Vagina (tissue), 2 donors: ENCODE results near the gene MMEL1. TPM values are rescaled to one million over a fixed set of nuclear protein-coding genes. Genes with fewer than 3 reads are reported as not detected.

Experiments used
- DNase-seq, 2 donors: peaks; one replicate each; pipeline ENCODE4 v3.0.0-alpha.2; 2017; ENCODE audit errors: extremely low spot score in 2 of 2
- H3K27ac ChIP-seq: fragments of 200-600 bp; sonication (generic); one replicate; pipeline ENCODE4 v1.5.1; 2019
- H3K27me3 ChIP-seq: fragments of 200-600 bp; sonication (generic); one replicate; pipeline ENCODE4 v1.5.1; 2019
- H3K36me3 ChIP-seq, 2 donors: fragments of 200-600 bp; sonication (generic); one replicate each; pipeline ENCODE4 v1.5.1; 2017 to 2019
- H3K4me1 ChIP-seq: fragments of 200-600 bp; sonication (generic); one replicate; pipeline ENCODE4 v1.5.1; 2019
- H3K4me3 ChIP-seq, 2 donors: fragments of 200-600 bp; sonication (generic); 1 replicate in 1 of 2; 2 replicates in 1 of 2; pipeline ENCODE4 v1.5.1; 2016 to 2019
- H3K9me3 ChIP-seq: fragments of 200-600 bp; sonication (generic); one replicate; pipeline ENCODE4 v1.5.1; 2019
- POLR2A ChIP-seq, 2 donors: fragments of 450-650 bp; IDR thresholded peaks; one replicate each; pipeline ENCODE4 v1.6.1; 2017; ENCODE audit warnings: antibody characterized with exemption in 2 of 2, mild to moderate bottlenecking in 2 of 2, moderate library complexity in 2 of 2
- POLR2AphosphoS5 ChIP-seq, 2 donors: sonication (generic); formaldehyde crosslinking; IDR thresholded peaks; one replicate each; pipeline ENCODE4 v1.9.0; 2017; ENCODE audit warnings: antibody characterized with exemption in 2 of 2, mild to moderate bottlenecking in 2 of 2, low read depth in 1 of 2; ENCODE audit not compliant: insufficient read depth in 1 of 2
- intact Hi-C: fragments of 100-400 bp; cut with DNase I; formaldehyde crosslinking; loops from one replicate; pipeline ENCODE4 v1.15.1; 2023
- total RNA-seq: library from RNA; depleted of rRNA; stranded (reverse); fragments of >200 nt; gene quantifications from one replicate; pipeline ENCODE4 v1.2.3, GENCODE V29; 2016
- TF ChIP-seq, protein P1 (sequence below), 3 experiments: fragments of 450-650 bp in 2 of 3; fragments of 200-600 bp in 1 of 3; sonication (generic) in 1 of 3; IDR thresholded peaks; one replicate each; pipeline ENCODE4 v1.5.1; 2017 to 2019; ENCODE audit warnings: antibody characterized with exemption in 3 of 3, mild to moderate bottlenecking in 2 of 3, moderate library complexity in 2 of 3

The MMEL1 gene
- total RNA-seq, 1 donor from 2014 or later, result 4.4 TPM

DNA sequence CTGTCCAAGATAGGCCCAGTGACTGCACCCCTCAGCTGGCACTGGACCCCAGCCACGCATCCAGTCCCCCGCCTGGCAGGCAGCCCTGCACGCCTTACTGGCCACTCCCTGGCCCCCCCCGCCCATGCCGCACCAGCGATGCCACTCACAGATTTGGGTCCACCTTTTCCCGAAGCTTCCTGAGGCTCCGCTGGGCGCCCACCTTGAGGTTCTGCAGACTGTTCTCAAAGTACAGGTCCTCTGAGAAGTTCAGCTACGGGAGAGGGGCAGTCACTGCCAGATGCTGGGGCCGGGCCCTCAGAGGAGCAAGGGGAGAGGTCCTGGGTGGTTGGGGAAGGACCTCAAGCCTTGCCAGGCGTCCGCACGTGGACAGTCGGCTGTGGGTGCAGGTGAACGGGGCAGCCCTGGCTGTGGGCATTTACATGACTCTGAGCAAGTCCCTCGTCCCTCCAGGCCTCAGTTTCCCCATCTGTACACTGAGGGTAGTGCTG is 38.1 kb downstream of the MMEL1 start:
- H3K4me3 ChIP-seq, result peak overlapping the region in 1 of 2 donors; percentile 38
- intact Hi-C loops, result loop anchor here (5.0 kb wide), 1 partner anchor 48 kb away; no protein-coding TSS in a partner anchor
- no peak for TF ChIP-seq POLR2AphosphoS5 (IDR thresholded peaks at IDR 0.05; ENCODE audit: insufficient read depth in 1 of 2, low read depth in 1 of 2)
- TF ChIP-seq, protein P1, sequence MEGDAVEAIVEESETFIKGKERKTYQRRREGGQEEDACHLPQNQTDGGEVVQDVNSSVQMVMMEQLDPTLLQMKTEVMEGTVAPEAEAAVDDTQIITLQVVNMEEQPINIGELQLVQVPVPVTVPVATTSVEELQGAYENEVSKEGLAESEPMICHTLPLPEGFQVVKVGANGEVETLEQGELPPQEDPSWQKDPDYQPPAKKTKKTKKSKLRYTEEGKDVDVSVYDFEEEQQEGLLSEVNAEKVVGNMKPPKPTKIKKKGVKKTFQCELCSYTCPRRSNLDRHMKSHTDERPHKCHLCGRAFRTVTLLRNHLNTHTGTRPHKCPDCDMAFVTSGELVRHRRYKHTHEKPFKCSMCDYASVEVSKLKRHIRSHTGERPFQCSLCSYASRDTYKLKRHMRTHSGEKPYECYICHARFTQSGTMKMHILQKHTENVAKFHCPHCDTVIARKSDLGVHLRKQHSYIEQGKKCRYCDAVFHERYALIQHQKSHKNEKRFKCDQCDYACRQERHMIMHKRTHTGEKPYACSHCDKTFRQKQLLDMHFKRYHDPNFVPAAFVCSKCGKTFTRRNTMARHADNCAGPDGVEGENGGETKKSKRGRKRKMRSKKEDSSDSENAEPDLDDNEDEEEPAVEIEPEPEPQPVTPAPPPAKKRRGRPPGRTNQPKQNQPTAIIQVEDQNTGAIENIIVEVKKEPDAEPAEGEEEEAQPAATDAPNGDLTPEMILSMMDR (IDR thresholded peaks at IDR 0.05), result no peak
- no peak for TF ChIP-seq POLR2A (IDR thresholded peaks at IDR 0.05)
- H3K36me3 ChIP-seq, result no peaks in the 10 kb centered on the region
- H3K27ac ChIP-seq, result no peak overlapping the region
- H3K9me3 ChIP-seq, result no peaks in the 10 kb centered on the region
- no peak for DNase-seq
- no peaks in the 10 kb centered on the region for H3K27me3 ChIP-seq
- peaks cover 18% of the 10 kb centered on the region for H3K4me1 ChIP-seq

DNA sequence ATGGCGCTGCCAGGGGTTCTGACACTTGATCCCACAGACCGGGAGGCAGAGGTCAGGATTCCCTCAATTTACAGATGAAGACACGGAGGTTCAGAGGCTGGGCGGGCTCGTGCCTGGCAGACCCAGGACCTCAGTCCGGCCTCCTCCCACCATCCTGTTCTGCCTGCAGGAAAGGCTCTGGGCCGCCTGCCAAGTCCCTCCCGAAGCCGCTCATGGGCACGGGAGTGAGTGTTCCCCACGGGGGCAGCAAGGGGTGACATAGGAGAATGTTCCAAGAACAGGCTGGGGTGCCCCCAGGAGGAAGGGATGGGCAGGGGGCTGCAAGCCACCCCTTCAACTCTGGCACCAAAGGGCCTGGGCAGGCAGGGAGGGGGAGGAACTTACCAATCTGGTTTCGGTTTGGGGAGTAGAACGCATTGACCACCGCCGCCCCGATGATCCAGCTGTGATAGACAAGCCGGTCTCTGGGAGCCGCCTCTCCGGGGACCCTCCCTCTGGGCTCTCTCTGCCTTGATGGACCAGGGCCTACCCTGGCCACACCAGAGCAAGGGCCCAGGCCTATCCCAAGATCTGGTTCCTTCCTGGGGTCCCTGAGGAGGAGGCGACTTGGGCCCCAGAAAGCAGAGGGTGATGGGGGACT is 38.7 kb downstream of the MMEL1 start:
- H3K36me3 ChIP-seq, result no peaks in the 10 kb centered on the region
- H3K4me1 ChIP-seq, result peaks cover 18% of the 10 kb centered on the region
- no peak overlapping the region for H3K27ac ChIP-seq
- H3K9me3 ChIP-seq, result no peaks in the 10 kb centered on the region
- H3K27me3 ChIP-seq, result no peaks in the 10 kb centered on the region
- TF ChIP-seq, protein P1 (IDR thresholded peaks at IDR 0.05), result no peak
- H3K4me3 ChIP-seq, result peak overlapping the region; percentile 29 to 38
- intact Hi-C loops, result loop anchor here (5.0 kb wide), 1 partner anchor 48 kb away; no protein-coding TSS in a partner anchor
- DNase-seq, result no peak

DNA sequence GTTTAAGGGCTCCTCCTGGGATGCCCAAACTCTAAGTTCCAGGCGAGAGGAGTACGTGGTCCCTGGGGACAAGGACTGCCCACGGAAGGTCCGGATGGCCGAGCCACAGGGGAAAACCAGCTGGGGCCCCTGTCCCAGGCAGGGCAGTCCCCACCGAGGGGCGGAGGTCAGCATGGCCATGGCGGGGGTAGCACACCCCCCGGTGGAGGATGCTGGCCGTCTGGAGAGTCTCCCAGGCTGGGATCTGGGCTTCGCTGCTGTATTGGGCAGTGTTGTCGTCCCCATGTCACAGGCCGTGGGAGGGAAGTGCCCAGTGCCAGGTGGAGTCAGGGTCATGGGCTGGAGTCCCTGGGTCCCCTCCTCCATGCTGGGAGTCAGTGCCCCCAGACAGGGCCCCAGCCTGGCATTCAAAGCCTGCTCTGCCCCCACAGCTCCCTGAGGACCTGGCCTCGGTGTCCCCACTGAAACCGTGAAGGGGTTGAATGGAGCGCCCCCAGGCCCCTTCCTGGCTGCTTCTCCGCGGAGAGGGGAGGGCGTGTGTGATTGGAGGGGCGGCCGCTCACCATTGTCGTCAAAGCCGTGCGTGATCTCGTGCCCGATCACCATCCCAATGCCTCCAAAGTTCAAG is 39.5 kb downstream of the MMEL1 start:
- intact Hi-C loops, result loop anchor here (5.0 kb wide), 1 partner anchor 49 kb away; no protein-coding TSS in a partner anchor
- no peak for DNase-seq
- no peaks in the 10 kb centered on the region for H3K36me3 ChIP-seq
- no peak for TF ChIP-seq POLR2A (IDR thresholded peaks at IDR 0.05)
- H3K27me3 ChIP-seq, result no peaks in the 10 kb centered on the region
- H3K9me3 ChIP-seq, result no peaks in the 10 kb centered on the region
- no peak overlapping the region for H3K27ac ChIP-seq
- peak overlapping the region; percentile 29 to 38 for H3K4me3 ChIP-seq
- peaks cover 24% of the 10 kb centered on the region for H3K4me1 ChIP-seq

DNA sequence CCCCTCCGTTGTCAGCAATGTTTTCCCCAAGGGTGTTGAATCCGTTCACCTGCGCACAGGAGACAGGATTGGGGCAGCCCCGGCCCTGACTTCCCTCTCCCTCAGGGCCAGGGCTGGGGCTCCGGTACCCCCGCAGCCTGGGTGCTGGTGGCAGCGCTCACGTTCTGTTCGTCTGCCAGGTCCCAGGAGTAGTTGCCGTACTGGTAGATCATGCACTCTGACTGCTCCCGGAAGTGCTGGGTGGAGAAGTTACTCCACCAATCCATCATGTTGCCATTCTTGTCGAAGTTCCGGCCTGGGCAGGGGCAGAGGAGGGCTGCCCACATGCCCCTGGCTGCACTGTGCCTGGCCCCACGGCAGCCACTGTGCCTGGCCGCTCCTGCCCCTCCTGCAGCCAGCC is 40.1 kb downstream of the MMEL1 start:
- H3K27me3 ChIP-seq, result no peaks in the 10 kb centered on the region
- no peak overlapping the region for H3K4me3 ChIP-seq
- no peaks in the 10 kb centered on the region for H3K9me3 ChIP-seq
- DNase-seq, result no peak
- intact Hi-C loops, result loop anchor here (5.0 kb wide), 1 partner anchor 50 kb away; no protein-coding TSS in a partner anchor
- H3K36me3 ChIP-seq, result no peaks in the 10 kb centered on the region
- peaks cover 31% of the 10 kb centered on the region for H3K4me1 ChIP-seq
- no peak overlapping the region for H3K27ac ChIP-seq
- TF ChIP-seq POLR2AphosphoS5 (IDR thresholded peaks at IDR 0.05; ENCODE audit: insufficient read depth in 1 of 2, low read depth in 1 of 2), result no peak
- TF ChIP-seq, protein P1 (IDR thresholded peaks at IDR 0.05), result no peak
- TF ChIP-seq POLR2A (IDR thresholded peaks at IDR 0.05), result no peak

DNA sequence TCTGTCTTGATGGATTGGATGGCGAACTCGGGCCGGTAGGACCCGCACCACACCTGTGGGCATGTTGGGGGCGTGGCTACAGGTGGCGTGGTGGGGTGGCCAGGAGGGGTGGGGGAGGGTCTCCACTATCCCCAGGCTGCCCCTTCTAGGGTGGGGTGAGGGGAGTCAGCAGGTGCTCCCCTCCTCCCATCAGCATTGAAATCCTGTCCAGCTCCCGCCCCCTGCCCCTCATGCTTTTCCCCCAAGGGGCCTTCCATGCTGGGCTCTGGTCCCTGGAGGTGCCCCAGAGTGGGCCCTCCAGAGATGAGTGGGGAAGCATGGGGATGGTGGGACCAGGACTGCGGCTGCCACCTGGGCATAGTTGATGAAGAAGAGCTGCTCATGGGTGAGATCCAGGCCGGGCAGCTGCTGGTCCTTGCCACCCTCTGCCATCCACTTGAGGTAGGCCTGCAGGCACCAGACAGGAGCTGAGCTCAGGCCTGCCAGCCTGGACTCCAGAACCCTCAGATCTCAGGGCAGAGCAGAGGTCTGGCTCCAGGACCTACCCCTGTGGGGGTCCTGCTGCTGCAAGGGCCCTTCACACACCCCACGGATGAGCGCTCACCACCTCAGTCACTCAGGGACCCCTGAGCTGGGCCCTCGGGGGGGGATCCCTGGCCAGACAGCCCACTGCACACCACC is 41.1 kb downstream of the MMEL1 start:
- no peak overlapping the region for H3K4me3 ChIP-seq
- H3K9me3 ChIP-seq, result no peaks in the 10 kb centered on the region
- no peaks in the 10 kb centered on the region for H3K27me3 ChIP-seq
- no peak for DNase-seq
- TF ChIP-seq POLR2A (IDR thresholded peaks at IDR 0.05) (no peak), POLR2AphosphoS5 (IDR thresholded peaks at IDR 0.05; ENCODE audit: insufficient read depth in 1 of 2, low read depth in 1 of 2) (no peak)
- TF ChIP-seq, protein P1 (IDR thresholded peaks at IDR 0.05), result no peak
- intact Hi-C loops, result loop anchor here (5.0 kb wide), 1 partner anchor 51 kb away; no protein-coding TSS in a partner anchor
- no peak overlapping the region for H3K27ac ChIP-seq
- H3K4me1 ChIP-seq, result peaks cover 37% of the 10 kb centered on the region
- H3K36me3 ChIP-seq, result no peaks in the 10 kb centered on the region
